Body of pancreas (tissue), 4 donors: Measurements from ENCODE around the gene TNRC6B.

ENCODE experiments used
- CTCF ChIP-seq, 7 experiments: fragments of 450-650 bp in 4 of 7; fragments of 200-600 bp in 3 of 7; sonication (generic) in 3 of 7; IDR thresholded peaks; one replicate each; pipeline ENCODE4 v1.5.1; 2016 to 2019; ENCODE audit warnings: antibody characterized with exemption in 7 of 7
- POLR2A ChIP-seq, 3 donors: fragments of 450-650 bp; IDR thresholded peaks; one replicate each; pipeline ENCODE4 v1.6.1; 2016; ENCODE audit warnings: antibody characterized with exemption in 3 of 3, mild to moderate bottlenecking in 2 of 3

GRCh38 chr22:40218723-40219294 is 41.1 kb downstream of the TNRC6B start:
- TF ChIP-seq CTCF (IDR thresholded peaks at IDR 0.05) (no peak), POLR2A (IDR thresholded peaks at IDR 0.05) (no peak)
